Astrocyte of the spinal cord (primary cell): ENCODE data around the gene DGCR6.
"Not testable (repeated sequence)": the region's sequence is repeated elsewhere in the genome, so short reads cannot be mapped to it uniquely, and the experiment has no call there.

Source experiments
- DNase-seq: peaks from one replicate; pipeline ENCODE4 v3.0.0; 2011; ENCODE audit warnings: low read depth, low spot score
- H3K4me3 ChIP-seq: 2 replicates; pipeline ENCODE4 v1.5.1; 2011; ENCODE audit warnings: low read depth, mild to moderate bottlenecking, low read length, moderate library complexity
- in situ Hi-C: cut with HindIII; loops from 2 replicates; pipeline ENCODE4 v1.10.0; 2017; ENCODE audit warnings: low sequenced_read_pairs

The DGCR6 gene

DNA sequence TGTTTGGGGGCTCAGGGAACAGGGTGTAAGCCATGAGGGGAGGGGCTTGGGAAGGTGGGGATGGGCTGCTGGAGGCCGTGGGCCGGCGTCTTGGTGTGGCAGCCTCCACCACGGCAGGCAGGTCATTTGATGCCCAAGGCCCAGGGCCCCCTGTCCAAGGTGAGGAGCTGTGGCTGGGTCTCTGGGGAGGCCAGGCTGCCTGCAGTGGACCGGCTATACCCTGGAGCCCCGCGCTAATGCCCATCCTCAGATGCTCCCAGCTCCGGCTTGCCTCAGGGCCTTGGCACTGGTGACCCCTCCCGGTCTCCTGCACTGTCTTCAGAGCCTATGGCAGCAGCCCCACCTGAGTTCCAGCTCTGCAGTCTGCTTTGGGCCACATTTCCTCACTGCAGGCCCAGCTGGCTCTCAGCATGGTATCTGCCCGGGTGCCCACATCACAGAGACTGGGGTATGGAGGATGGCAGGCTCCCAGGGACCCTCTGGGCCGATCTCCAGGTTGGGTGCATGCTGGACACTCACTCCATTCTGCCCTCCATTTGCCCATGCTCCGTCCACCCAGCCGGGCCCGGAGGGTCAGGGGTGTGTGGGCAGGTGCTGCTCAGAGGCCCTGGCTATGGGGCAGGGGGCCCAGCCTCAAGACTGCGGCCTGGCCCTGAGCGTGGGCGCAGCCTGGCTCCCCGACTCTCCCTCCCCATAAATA is 51.7 kb downstream of the DGCR6 start:
- in situ Hi-C loops, DNase-seq: not testable (repeated sequence)

DNA sequence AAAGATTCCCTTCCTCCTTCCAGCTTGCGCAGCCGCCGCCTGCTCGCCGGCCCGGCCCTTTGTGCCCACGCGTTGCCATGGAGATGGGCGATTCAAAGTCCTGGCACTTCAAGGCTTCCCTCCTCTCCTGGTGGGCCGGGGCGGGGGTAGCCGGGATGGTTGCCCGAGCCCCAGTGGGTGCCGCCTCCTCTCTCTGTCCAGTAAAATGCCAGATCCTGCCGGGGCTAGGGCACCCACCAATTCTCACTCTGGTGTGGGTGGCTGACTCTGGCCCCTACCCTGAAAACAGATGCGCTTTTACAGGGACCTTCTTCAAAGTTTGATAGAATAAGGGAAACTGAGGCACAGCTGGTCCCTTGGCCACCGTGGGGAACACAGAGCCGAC is 52.2 kb downstream of the DGCR6 start:
- H3K4me3 ChIP-seq, DNase-seq, in situ Hi-C loops: not testable (repeated sequence)

More for the DNA sequence above, 51.7 kb downstream of the DGCR6 start:
- not testable (repeated sequence) for H3K4me3 ChIP-seq

- in situ Hi-C loops, H3K4me3 ChIP-seq: not testable (repeated sequence)
- DNase-seq, result peak; percentile 39
Observed at GRCh38 chr22:18958738-18959137, 52.6 kb downstream of the DGCR6 start.

DNA sequence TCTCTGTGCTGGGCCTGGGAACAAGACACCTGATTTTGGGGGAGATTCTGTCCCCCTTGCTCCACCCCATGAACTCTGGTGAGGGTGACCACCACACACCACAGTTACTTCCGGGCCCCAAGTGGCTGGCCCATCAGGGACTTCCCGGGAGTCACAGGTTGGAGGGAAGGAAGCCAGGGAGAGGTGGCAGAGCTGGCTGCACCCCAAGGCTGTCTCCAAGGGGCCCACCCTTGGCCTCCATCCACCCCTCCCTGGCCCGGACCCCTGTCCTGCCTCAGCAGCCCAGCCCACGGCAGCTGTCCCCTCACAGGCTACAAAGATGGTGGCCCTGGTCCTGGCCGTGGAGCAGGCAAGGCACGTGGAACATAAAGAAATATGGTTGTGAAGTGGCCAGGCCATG is 53.1 kb downstream of the DGCR6 start:
- DNase-seq, in situ Hi-C loops, H3K4me3 ChIP-seq: not testable (repeated sequence)

DNA sequence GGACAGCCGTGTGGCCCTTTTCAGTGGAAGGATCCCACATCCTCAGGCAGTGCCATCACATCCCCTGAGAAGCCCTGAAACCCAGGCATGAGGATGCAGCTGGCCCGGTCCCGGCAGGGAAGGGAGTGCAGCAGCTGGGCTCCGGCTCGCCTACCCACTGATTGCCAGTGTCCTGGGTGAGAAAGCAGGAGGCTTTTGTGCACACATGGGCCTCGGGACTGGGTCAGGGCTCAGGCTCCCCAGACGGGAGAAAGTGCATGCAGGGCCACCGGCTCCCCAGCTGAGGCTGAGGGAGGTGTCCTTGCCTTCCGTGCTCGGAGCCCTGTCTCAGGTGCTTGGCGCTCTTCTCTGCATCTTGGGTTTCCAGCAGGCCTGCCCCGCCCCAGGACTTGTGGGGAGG is 53.6 kb downstream of the DGCR6 start:
- H3K4me3 ChIP-seq, DNase-seq, in situ Hi-C loops: not testable (repeated sequence)

GRCh38 chr22:18960166-18960820 is 54.2 kb downstream of the DGCR6 start:
- in situ Hi-C loops, result not testable (repeated sequence)

DNA sequence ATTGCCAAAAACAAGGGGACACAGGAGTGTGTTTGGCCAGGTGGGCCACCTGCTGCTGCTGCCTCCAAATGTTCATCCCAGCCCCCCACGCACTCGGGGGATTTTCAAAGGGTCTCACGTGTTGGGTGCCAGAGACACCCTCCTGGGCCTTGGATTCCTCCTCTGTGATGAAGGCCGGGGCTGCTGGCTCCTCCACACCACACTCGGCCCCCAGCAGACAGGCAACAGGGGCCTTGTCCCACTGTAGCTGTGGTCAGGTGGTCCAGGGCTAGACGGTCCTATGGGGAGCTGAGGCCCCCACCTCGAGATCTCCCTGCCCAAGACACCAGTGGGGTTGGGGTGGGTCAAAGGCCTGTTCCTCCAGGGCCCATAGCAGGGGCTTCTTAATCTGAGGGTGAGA is 55.1 kb downstream of the DGCR6 start:
- DNase-seq, H3K4me3 ChIP-seq, in situ Hi-C loops: not testable (repeated sequence)

More at GRCh38 chr22:18960166-18960820, 54.2 kb downstream of the DGCR6 start:
- not testable (repeated sequence) for H3K4me3 ChIP-seq, DNase-seq
